Tibial nerve (tissue), 3 donors: ENCODE measurements around the gene SLC7A10.

Source experiments
- POLR2A ChIP-seq, 2 donors: fragments of 450-650 bp; IDR thresholded peaks; one replicate each; pipeline ENCODE4 v1.6.1; 2017; ENCODE audit warnings: antibody characterized with exemption in 2 of 2, mild to moderate bottlenecking in 2 of 2, moderate library complexity in 2 of 2
- TF ChIP-seq, protein P1 (sequence below), 5 experiments: fragments of 200-600 bp in 3 of 5; fragments of 450-650 bp in 2 of 5; sonication (generic) in 3 of 5; IDR thresholded peaks; one replicate each; pipeline ENCODE4 v1.5.1; 2016 to 2019; ENCODE audit warnings: antibody characterized with exemption in 5 of 5, mild to moderate bottlenecking in 3 of 5, moderate library complexity in 2 of 5

DNA sequence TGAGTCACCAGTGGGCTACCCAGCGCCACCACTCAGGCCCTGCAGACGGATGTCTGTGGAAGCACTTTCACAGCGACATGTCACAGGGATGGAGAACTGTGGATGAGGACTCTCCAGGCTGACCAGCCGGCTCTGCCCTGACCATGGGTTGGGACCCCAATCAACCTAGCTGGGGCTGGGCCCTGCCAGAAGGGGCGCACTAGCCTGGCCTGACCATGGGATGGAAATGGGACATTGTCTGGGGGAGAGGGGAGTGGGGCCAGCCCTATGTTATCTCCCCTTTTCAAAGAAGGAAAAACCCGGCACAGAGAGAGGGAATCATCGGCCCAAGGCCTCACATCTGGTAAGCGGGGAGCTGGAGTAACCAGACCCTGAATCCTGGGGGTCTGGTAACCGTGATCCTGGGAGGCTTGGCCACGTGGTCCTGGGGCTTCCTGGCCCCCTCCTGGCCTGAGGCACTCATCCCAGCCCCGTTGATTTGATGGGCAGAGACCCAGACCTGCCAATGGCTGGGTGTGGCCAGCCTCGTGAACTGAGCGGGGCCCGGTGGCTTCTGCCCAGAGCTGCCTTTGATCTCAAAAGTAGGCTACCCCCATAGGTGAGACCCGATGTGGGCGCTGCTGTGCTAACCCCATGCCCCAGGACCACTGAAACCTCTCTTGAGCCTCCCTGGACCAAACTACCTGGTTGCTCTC, 11.2 kb upstream of the SLC7A10 start:
- TF ChIP-seq, protein P1, sequence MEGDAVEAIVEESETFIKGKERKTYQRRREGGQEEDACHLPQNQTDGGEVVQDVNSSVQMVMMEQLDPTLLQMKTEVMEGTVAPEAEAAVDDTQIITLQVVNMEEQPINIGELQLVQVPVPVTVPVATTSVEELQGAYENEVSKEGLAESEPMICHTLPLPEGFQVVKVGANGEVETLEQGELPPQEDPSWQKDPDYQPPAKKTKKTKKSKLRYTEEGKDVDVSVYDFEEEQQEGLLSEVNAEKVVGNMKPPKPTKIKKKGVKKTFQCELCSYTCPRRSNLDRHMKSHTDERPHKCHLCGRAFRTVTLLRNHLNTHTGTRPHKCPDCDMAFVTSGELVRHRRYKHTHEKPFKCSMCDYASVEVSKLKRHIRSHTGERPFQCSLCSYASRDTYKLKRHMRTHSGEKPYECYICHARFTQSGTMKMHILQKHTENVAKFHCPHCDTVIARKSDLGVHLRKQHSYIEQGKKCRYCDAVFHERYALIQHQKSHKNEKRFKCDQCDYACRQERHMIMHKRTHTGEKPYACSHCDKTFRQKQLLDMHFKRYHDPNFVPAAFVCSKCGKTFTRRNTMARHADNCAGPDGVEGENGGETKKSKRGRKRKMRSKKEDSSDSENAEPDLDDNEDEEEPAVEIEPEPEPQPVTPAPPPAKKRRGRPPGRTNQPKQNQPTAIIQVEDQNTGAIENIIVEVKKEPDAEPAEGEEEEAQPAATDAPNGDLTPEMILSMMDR (IDR thresholded peaks at IDR 0.05), result no peak
- TF ChIP-seq POLR2A (IDR thresholded peaks at IDR 0.05), result no peak
